ENCODE results near the gene PEX3.
"Not testable (repeated sequence)": the region's sequence is repeated elsewhere in the genome, so short reads cannot be mapped to it uniquely, and the experiment has no call there.

PEX3 gene

GRCh38 chr6:143506620-143507019 lies 56.0 kb downstream of the PEX3 start:
- DNase-seq (ENCODE audit: low read depth) = no peak

GRCh38 chr6:143507358-143508145 lies 56.9 kb downstream of the PEX3 start:
- DNase-seq (ENCODE audit: low read depth) = no peak

GRCh38 chr6:143510326-143510725 lies 59.7 kb downstream of the PEX3 start:
- DNase-seq (ENCODE audit: low read depth) = not testable (repeated sequence)

- DNase-seq (ENCODE audit: low read depth) = peak; percentile 45
Measured at GRCh38 chr6:143510991-143511891, 60.6 kb downstream of the PEX3 start, which contains the start of gene FUCA2. FUCA2 (minus strand) TSS chr6:143511720; CDS start chr6:143511634, 86 bp downstream.

- DNase-seq (ENCODE audit: low read depth) = no peak
Measured at GRCh38 chr6:143513410-143513809, 62.8 kb downstream of the PEX3 start.

- no peak for DNase-seq (ENCODE audit: low read depth)
Measured at GRCh38 chr6:143515061-143515760, 64.6 kb downstream of the PEX3 start.

- DNase-seq (ENCODE audit: low read depth) = no peak
Measured at GRCh38 chr6:143515766-143516355, 65.3 kb downstream of the PEX3 start.

- DNase-seq (ENCODE audit: low read depth) = no peak
Measured at GRCh38 chr6:143516690-143517446, 66.3 kb downstream of the PEX3 start.

- DNase-seq (ENCODE audit: low read depth) = no peak
Measured at GRCh38 chr6:143517447-143517773, 66.8 kb downstream of the PEX3 start.

- no peak for DNase-seq (ENCODE audit: low read depth)
Measured at GRCh38 chr6:143522039-143522600, 71.5 kb downstream of the PEX3 start.

GRCh38 chr6:143525356-143525755 lies 74.8 kb downstream of the PEX3 start:
- DNase-seq (ENCODE audit: low read depth) = no peak

- no peak for DNase-seq (ENCODE audit: low read depth)
Measured at GRCh38 chr6:143527677-143528076, 77.1 kb downstream of the PEX3 start.

- DNase-seq (ENCODE audit: low read depth) = no peak
Measured at GRCh38 chr6:143528164-143528811, 77.7 kb downstream of the PEX3 start.

- no peak for DNase-seq (ENCODE audit: low read depth)
Measured at GRCh38 chr6:143529095-143529494, 78.5 kb downstream of the PEX3 start.

- DNase-seq (ENCODE audit: low read depth) = no peak
Measured at GRCh38 chr6:143531720-143532499, 81.3 kb downstream of the PEX3 start.

- no peak for DNase-seq (ENCODE audit: low read depth)
Measured at GRCh38 chr6:143535189-143535614, 84.6 kb downstream of the PEX3 start.

- no peak for DNase-seq (ENCODE audit: low read depth)
Measured at GRCh38 chr6:143536461-143536865, 85.9 kb downstream of the PEX3 start.

- DNase-seq (ENCODE audit: low read depth) = peak; percentile 26
Measured at GRCh38 chr6:143536866-143537691, 86.5 kb downstream of the PEX3 start.

- no peak for DNase-seq (ENCODE audit: low read depth)
Measured at GRCh38 chr6:143538374-143538773, 87.8 kb downstream of the PEX3 start.

All from stimulated activated CD8-positive, alpha-beta memory T cell treated with anti-CD3 and anti-CD28 coated beads, Interleukin-12 subunit alpha, Interleukin-12 subunit beta, amount 100 ng/mL, for 1 hour (primary cell).